PFSK-1 (cell line): ENCODE results near the gene ZNF469.

ENCODE experiments used
- FOXP2 ChIP-seq: optimal IDR thresholded peaks from 2 replicates; pipeline ENCODE3; 2011; ENCODE audit warnings: borderline replicate concordance, control low read depth, inconsistent platforms; ENCODE audit not compliant: insufficient read depth; ENCODE audit errors: extremely low read length, extremely low read depth
- POLR2AphosphoS5 ChIP-seq: IDR thresholded peaks from 2 replicates; pipeline ENCODE4 v1.6.1; 2012; ENCODE audit warnings: low read depth, mild to moderate bottlenecking, control low read depth, low read length, moderate library complexity
- REST ChIP-seq, 2 experiments: IDR thresholded peaks; 2 replicates each; pipeline versions ENCODE4 v1.6.1 to v1.8.0; 2011 to 2012; ENCODE audit warnings: low read depth in 2 of 2, low read length in 2 of 2, control low read depth in 1 of 2, inconsistent platforms in 1 of 2, mild to moderate bottlenecking in 1 of 2, moderate library complexity in 1 of 2; ENCODE audit not compliant: insufficient read depth in 1 of 2
- SIN3A ChIP-seq: IDR thresholded peaks from 2 replicates; pipeline ENCODE4 v1.6.1; 2012; ENCODE audit warnings: mild to moderate bottlenecking, low read length, moderate library complexity, borderline replicate concordance; ENCODE audit not compliant: insufficient read depth
- TAF1 ChIP-seq: IDR thresholded peaks from 2 replicates; pipeline ENCODE4 v1.6.1; 2012; ENCODE audit warnings: low read length, control low read depth, borderline replicate concordance; ENCODE audit not compliant: insufficient read depth

Gene ZNF469

GRCh38 chr16:88392616-88393015, 9.9 kb downstream of the ZNF469 start:
- TF ChIP-seq SIN3A: no peak
- TF ChIP-seq REST (IDR thresholded peaks at IDR 0.05; ENCODE audit: insufficient read depth in 1 of 2, low read depth in 2 of 2, low read length in 2 of 2): no peak
- no peak for TF ChIP-seq POLR2AphosphoS5
- no peak for TF ChIP-seq TAF1
- no peak for TF ChIP-seq FOXP2

GRCh38 chr16:88393034-88393433, 10.3 kb downstream of the ZNF469 start:
- TF ChIP-seq FOXP2: no peak
- TF ChIP-seq SIN3A: no peak
- TF ChIP-seq REST (IDR thresholded peaks at IDR 0.05; ENCODE audit: insufficient read depth in 1 of 2, low read depth in 2 of 2, low read length in 2 of 2): no peak
- TF ChIP-seq POLR2AphosphoS5: no peak
- no peak for TF ChIP-seq TAF1

- TF ChIP-seq REST (IDR thresholded peaks at IDR 0.05; ENCODE audit: insufficient read depth in 1 of 2, low read depth in 2 of 2, low read length in 2 of 2) (no peak), TAF1 (no peak)
These were observed 10.8 kb downstream of the ZNF469 start for GRCh38 chr16:88393571-88393970.

GRCh38 chr16:88394426-88394825, 11.7 kb downstream of the ZNF469 start:
- TF ChIP-seq SIN3A (no peak), FOXP2 (no peak), REST (IDR thresholded peaks at IDR 0.05; ENCODE audit: insufficient read depth in 1 of 2, low read depth in 2 of 2, low read length in 2 of 2) (no peak), POLR2AphosphoS5 (no peak), TAF1 (no peak)
